Adrenal gland (tissue), 5 donors: ENCODE results near the gene KIF6.

Experiments
- POLR2A ChIP-seq, 2 donors: fragments of 450-650 bp; IDR thresholded peaks; one replicate each; pipeline ENCODE4 v1.6.1; 2017; ENCODE audit warnings: antibody characterized with exemption in 2 of 2, mild to moderate bottlenecking in 2 of 2, moderate library complexity in 1 of 2
- TF ChIP-seq, protein P1 (sequence below), 6 experiments: fragments of 450-650 bp in 4 of 6; fragments of 200-600 bp in 2 of 6; sonication (generic) in 1 of 6; IDR thresholded peaks; 1 replicate in 5 of 6; 2 replicates in 1 of 6; pipeline versions ENCODE4 v1.5.1 to v1.8.0; 2016 to 2021; ENCODE audit warnings: antibody characterized with exemption in 6 of 6, mild to moderate bottlenecking in 2 of 6, moderate library complexity in 1 of 6
- donor health status: DM: no; HTN: no; CAD: no.

DNA sequence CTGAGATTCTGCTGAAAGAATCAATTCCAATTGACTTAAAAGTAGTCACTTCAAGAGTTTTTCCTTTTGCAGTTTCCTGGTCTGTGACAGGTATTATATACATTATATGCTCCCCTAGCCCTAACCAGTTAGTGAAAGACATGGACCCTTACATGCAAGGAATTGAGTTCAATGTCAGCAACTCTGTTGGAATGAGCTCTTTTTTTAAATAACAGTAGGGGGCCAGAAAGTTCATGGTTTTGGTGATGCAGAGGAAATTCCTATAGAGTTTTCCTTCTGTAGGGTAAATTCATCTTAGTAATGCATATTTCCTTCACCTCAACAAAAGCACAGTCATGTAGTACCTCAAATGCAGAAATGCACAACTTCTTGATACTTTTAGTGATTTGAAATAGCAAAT is 172.2 kb downstream of the KIF6 start:
- no peak for TF ChIP-seq POLR2A (IDR thresholded peaks at IDR 0.05)
- TF ChIP-seq, protein P1, sequence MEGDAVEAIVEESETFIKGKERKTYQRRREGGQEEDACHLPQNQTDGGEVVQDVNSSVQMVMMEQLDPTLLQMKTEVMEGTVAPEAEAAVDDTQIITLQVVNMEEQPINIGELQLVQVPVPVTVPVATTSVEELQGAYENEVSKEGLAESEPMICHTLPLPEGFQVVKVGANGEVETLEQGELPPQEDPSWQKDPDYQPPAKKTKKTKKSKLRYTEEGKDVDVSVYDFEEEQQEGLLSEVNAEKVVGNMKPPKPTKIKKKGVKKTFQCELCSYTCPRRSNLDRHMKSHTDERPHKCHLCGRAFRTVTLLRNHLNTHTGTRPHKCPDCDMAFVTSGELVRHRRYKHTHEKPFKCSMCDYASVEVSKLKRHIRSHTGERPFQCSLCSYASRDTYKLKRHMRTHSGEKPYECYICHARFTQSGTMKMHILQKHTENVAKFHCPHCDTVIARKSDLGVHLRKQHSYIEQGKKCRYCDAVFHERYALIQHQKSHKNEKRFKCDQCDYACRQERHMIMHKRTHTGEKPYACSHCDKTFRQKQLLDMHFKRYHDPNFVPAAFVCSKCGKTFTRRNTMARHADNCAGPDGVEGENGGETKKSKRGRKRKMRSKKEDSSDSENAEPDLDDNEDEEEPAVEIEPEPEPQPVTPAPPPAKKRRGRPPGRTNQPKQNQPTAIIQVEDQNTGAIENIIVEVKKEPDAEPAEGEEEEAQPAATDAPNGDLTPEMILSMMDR (IDR thresholded peaks at IDR 0.05) = no peak
